NCI-H69 (cell line): ENCODE measurements around the gene BMAL1.

ENCODE experiments used
- DNase-seq: peaks from one replicate; lab custom pipeline; 2025; lab: John Stamatoyannopoulos, UW

BMAL1 gene

DNA sequence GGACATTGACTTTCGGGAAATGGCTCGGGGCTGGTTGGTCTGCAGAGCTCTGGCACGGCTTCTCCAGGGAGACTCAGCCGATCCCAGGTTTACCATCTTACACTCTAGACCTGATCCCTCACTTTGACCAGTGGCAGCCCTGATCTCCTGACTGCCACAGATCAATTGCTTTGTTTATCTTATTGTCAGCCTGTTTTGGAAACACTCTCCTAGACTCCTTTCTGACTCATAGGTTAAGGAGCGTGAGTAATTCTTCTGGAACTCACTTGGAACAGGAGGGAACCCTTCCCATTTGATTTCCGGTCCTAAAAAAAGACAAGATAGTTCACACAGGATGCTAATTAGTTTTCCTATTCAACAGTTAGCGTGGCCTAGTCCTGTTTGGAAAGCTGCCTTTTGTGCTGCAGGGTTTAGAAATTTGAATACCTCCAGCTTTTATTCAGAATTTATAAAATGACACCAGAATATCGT, 16.0 kb upstream of the BMAL1 start:
- peak; percentile 43 for DNase-seq

DNA sequence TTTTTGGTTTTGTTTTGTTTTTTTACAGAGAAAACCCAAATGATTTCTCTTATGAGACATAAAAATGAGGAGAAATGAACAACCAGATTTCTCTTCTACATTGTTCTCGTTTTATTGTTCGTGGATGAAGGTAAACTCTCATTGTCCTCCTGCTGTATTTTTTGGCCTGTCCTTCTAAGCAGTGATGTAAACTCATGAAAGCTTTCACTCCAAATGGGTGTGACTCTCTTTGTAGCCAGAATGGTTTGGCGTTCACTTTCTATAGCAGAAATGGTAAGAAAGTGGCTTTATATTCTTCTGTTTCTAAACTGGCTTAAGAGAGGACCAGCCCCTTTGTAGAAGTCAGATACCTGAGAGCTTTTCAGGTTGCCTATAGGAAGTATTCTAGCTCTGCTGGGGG, 15.5 kb upstream of the BMAL1 start:
- DNase-seq = no peak

DNA sequence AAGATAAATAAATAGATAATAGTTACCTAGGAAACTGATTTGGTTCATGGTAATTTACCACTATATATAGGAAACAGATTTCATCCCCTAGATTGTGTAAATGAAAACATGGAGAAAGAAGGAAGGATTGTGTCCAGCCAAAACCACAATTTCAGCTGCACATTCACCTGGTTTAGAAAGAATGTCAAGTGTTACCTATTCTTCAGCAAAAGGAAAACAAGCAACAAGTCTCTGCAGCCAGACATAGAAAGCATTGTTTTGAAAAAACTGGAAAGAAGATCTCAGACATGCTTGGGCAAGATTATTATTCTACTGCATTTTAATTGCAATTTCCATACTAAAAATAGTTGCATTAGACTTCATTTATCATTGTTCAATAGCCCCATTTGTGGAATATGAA, 8.8 kb upstream of the BMAL1 start:
- no peak for DNase-seq

DNA sequence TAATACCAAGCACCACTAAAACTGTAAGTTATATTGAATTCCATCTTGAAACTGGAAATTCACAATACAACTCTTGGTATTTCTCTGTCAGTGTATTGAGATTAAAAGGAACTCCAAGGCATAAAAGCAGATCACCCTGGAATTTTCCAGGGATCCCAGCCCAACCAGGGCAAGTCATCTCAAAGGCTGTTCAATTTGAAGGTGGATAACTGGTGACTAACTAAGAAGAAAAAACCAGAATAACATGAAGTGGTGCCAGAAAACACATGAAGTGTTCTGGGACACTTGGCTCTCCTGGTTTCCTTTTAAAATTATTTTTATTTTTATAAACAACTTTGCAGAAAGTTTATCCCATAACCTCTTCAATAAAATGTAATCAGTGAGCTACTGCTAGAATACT, 7.8 kb upstream of the BMAL1 start:
- no peak for DNase-seq

DNA sequence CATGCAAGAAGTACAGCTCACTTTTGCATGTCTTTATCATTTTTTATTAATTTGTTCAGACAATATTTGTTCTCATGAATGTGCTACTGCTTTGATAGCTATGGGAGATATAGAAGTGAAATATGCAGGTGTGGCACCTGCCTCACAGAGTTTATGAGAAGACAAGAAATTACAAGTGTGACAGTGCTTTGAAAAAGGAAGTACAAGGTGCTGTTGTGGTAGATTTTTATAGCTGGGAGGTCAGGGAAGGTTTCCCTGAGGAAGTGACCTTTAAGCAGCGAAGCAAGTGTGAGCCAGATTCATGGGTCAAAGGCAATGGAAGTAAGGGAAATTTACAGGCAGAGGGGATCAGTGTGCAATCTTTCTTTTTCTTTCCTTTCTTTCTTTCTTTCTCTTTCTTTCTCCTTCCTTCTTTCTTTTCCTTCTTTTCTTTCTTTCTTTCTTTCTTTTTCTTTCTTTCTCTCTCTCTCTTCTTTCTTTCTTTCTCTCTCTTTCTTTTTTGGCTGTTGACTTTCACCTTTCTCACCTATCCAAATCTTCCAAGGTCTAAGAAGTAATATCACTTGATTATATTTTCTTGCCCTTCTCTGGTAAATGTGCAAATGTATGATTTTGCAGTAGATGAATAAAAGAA, 6.4 kb upstream of the BMAL1 start:
- no peak for DNase-seq

DNA sequence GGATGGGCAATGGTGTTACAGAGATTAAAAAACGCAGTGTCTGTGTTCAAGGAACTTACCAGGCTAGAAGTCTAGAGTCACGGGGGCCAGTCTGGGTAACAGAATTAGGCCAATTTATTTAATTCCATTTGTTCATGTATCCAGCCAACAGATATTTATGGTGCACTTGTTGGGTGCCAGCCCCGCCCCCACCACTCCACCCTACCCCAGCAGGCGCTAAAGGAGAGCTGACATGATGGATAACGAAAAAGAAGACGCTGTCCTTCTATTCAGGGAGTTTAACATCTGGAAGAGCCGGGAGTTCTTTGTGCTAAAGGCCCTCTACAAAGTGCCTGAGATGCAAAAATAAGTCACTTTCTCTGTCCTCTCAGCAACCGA, 1.1 kb upstream of the BMAL1 start:
- peak; percentile 64 for DNase-seq

DNA sequence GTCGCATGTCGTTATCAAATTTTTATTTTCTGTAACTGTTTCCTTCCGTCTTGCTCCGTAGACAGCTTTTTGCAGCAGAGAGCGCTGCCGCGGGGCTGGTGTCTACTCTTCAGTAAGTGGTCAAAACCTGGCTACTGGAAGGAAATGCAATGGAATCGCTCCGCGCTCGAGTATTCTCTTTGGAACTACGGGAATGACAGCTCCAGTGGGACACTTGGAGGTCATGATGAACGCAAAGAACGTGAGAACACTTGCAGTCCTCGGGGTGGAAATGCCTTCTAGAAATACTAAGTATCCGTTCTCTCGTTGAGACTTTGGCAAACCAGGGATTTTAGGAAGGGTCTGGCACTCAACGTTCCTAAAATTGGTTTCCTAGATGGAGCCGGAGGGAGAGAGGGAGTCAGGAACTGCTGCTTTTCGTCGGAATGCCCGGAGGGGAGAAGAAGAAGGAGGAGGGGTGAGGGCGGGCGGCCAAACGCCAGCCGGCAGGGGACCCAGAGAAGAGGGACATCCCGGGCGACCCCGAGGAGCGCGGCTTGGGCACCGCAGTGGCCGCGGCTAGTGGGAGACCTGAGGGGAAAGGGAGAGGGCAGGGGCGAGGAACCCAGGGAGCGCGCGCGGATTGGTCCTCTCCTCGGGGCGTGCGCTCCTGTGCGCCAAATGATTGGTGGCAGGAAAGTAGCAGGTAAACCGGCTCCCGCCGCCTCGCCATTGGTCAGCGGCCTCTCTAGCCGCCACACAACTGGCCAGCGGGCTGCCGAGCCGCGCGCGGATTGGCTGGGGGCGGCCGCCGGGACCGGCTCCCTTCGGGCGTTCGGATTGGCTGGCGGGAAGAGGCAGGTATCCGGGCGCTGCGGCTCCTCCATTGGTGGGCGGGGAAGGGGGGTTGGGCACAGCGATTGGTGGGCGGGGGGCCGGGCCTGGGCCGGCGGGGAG, 490 bp upstream of the BMAL1 start:
- DNase-seq = peak; percentile 99

DNA sequence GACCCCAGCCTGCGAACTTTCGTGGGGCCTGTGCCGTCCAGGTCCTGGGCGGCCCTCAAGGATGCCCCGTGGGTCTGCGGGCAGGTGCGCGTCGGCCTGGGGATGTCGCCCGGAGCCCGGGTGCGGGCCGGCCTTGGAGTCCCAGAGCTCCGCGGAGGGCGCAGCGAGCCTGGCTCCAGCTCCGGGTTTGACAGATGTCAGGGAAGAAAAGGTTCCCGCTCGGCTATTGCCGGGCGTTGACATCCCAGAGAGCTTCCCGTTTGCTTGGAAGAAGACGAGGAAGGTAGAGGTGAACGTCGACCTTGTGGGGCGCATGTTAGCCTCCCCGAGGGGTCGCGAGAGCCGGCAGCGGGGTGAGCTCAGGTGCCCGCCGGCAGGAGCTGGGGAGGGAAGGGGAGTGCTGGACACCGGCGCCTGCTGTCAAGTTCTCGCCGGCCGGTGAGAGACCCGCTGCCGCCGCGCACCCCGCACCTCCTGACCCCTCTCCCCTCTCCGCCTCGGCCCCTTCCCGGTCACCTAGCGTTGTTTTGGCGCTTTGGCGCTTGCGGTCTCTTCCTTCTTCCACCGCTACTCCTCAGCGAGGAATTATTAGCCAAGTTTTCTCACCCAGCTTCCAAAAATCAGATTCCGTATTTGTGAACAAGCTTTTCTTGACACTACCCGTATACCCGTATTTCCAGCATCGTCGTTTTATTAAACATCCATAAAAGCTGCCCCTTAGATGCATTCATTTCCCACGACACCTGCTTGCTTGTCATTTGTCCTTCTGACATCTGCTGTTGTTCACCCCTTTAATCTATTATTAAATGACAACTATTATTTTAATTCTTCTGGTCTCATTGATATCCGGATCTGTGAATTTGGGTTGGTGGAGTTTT, 1.3 kb downstream of the BMAL1 start:
- peak; percentile 70 for DNase-seq

DNA sequence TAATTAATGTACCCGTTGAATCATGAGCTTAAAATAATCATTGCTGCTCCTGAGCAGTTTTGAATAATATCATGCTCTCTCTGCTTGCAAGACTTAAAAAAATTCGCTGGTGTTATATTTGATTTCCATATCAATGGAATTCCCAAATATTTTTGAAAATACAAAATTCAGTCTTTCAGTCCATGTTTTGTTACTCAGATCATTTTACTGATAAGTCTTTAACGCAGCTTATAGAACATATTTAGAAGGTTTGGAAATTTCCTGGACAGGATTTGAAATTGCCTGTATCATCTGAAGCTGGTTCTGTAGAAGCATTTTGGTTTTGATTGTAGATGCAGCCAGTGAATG, 1.9 kb downstream of the BMAL1 start:
- no peak for DNase-seq

DNA sequence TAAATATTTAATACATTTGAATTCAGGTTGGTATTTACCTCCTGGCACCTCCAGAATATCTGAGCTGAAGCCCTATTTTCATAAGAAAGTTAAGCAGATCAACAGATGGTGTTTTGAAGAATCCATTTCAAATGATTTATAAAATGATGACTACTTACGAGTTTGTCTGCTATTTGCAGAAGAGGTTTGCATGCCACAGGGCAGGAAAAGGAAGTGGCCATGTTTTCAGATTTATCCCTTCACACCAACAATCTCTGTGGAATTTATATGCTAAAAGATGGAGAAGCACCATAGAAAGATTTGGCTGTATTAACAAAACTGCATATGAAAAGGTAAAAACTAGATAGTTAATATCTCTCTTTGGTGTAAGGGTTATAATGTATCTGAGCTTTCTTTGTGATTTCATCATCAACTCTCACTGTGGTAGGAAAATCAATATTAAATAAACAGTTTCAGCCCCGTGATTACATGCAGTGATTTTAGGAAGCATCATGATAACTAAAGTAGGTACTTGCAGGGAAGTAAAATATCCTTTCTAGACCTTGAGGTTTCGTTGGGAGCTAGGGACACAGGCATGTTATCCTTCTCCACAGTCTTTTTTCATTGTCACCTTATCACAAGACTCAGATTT, 2.6 kb downstream of the BMAL1 start:
- DNase-seq = no peak

DNA sequence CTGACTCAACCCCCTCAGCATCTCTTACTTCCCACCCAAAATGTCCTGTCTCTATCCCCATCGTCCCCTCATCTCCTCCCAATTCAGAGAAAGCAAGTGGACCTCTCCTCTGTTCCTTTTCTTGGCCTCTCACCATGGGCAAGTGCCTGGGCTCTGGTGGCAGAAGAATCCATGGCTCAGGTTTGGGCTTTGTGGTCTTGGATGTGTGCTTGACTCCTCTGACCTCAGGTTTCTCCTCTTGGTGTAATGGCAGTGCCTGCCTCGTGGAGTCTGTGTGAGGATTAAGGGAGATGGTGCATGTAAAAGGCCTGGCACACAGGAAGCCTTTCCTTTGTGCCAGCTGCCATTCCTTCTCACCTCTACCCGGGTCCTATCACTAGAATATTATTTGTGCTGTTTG, 3.2 kb downstream of the BMAL1 start:
- DNase-seq = peak; percentile 11

DNA sequence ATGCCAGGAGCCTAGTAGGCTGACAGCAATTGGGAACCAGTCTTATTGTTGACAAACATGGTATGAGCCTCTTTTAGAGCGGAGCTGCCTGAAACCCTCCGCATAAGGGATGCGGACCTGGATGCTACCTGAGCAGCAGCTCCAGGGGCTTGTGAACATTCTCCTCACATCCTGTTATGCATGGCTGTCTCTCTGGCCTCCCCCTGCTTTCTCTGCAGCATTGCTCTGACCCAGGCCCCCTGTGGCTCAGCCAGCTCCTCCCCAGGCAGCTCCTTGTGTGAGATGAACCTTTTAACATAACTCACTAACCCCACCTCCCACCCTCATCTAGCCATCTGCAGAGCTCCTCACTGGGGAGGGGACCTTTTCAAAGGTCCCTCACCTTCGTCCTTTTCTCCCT, 6.0 kb downstream of the BMAL1 start:
- peak; percentile 80 for DNase-seq

DNA sequence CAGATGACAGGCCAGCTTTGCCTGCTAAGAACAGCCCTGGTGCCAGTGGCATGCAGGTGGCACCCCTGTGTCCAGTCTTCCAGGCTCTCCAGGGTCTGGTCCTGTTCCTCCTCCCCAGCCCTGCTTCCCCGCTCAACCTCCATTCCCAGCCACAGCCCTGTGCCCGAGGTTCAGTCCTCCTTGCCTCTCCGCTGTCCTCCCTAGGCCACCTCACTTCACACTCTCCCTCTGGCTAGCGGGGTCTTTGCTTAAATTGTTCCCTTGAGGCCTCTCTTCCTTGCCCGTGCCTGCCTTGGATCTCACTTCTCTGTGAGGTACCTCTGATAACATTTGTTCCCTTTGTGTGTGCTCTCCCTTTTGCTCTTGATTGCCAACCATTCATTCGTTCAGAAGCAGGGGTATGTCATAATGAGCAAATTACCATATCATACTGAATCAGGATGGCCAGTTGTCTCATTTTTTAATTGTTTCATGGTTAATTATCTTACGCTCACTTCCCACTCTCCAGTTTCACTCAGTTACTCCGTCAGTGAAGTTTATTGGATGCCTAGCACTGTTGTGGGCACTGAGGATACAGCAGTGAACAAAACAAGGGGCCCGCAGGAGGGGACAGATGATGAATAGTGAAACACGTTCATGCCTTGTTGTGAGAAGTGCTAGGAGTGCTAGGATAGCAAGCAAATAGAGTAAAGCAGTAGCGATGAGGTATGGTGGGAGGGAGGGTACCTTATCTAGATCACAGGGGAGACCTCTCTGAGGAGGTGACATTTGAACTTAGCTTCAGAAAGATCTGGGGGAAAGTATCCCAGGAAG, 7.4 kb downstream of the BMAL1 start:
- DNase-seq = no peak

DNA sequence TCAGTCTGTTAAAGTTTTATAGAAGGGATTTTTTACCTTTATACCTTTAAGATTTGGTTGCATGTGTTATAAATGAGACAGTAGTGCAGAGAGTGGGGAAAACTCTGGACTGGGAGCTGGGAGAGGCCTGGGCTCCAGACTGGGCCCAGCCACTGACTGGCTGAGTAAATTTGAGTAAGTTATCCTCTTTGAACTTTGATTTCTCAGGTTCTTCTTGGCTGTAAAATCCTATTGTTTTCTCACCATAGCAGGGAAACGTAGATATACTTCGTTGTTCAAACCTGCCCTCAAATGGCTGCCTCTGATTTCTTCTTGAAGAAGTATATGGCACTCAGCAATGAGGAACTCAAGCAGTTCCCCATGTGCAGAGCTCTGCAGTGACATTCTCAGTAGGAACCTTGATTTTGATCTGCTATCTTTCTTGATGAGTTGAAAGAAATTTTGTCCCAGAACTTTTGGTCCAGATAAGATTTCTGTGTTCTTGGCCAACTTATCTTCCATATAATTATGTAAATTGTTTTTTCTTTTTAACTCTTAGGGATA, 8.8 kb downstream of the BMAL1 start:
- no peak for DNase-seq

DNA sequence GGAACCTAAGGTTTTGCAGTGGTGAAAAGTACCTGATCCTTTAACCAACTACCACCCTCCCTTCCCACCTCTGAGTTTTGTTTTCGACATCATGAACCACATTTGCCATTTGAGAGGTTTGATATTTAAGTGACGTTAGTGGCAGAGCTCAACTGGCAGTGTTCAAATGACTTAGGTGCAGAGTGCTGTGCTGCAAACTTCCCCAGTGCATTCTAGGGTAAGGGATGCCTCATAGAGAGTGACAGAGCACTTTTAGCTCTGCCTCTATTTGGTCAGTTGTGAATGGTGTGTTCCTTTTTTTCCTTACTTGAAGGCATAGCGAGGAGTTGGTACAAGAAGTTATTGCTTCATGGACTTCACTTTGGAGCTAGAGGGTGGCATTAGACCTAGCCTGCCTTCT, 9.4 kb downstream of the BMAL1 start:
- DNase-seq = no peak

DNA sequence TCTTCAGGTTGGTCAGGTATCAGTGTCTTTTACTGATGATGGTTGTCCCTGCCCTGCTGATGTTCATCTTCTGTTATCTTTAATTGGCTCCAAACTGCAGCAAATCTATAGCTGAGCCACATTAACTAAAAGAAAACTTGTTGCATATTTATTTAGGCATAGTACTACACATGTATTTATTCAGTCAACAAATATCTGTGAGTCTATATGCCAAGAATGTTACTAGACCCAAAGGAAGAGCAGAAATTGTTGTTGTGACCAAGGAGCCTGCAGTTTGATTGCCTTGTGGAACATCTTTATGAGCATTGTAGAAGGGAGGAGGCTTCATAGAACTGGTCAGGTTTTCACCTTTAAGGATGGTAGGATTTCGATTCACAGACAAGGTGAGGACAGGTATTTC, 10.1 kb downstream of the BMAL1 start:
- DNase-seq = no peak

DNA sequence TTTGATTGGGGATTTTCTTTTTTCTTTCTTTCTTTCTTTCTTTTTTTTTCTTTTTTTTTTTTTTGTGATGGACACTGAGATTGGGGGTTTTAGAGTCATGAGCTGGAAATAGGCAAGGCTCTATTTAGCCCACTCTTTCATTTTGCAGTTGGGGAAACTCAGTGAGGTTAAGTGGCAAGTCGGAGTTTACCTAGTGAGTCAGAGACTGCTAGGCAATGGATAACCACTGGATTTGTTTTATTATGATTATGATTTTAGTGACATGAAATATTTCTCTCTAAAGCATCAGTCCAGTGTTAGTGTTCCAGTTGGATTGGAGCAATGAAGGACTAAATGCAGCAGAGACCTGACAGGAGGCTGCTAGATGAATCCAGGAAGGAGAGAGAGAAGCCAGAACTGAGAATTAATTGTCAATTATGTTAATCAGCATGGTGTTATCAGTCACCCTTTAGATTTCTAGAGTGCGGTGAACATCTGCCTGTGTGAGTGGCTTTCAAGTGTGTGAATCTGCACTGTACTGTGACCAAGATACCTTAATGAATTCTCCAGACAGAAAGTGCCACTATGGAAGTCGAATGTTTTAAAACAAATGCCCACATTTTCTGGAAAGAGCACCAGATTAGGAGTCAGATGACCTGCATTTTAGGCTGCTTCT, 10.9 kb downstream of the BMAL1 start:
- peak; percentile 23 for DNase-seq

DNA sequence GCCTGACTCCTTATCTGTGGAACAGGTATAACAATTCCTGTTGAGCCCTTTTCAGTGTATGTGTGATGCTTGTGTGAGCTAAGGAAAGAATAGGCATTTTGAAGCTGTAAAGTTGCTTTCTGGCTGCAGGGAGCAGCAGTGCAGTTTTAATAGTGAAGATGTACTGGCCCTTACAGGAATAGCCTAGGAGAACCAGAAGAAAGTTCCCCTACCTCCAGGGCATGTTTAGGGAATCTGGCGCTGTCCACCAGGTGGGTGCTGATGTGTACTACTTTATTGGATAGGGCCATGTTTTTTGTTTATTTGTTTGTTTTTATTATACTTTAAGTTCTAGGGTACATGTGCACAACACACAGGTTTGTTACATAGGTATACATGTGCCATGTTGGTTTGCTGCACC, 11.5 kb downstream of the BMAL1 start:
- no peak for DNase-seq

DNA sequence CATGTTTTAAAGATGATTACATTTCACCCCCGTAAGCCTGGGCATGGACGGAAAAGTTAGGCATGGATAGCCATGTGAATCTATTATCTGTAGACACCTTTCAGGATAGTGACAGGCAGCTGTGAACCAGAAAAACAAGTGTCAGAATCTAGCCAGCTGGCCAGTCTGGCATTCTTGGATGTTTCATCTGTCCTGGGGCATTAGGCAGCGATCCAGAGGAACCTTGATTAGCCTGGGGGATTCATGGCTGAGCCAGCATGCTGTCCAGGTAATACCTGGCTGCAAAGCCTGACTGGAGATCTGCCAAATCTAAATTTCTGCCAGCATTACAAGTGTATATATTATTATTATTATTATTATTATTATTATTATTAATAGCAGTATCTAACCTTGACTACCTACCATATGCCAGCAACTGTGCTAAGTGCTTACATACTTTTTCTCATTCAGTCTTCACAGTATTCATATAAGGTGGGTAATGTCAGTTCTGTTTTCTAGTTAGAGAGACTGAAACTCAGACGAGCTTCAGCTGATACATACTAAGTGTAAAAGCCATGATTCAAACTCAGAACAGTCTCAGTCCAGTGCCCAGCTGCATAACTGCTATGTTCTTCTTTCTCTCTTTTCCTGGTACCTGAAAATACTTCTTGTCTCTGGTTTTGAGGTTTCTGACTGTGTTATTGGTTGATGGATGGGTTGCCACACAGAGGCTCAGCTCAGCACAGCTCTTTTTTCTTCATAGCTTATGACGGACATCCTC, 12.8 kb downstream of the BMAL1 start:
- peak; percentile 78 for DNase-seq

DNA sequence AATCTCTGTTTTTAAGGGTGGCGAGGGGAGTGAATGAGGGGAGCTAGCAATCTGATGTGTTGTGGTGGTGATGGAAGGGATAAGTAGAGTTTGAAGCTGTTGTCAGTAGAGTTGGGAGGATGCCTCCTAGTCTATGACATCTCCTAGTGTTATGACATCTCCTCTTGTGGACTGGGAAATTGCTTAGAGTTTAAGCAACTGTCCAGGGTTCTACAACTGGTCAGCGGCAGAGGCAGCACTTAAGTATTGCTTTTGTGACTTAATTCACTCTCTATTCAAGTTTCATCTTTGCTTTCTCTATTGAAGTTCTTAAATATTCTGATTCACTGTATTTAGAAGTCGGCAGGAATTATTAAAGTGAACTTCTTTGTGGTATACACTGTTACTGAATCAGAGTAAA, 13.8 kb downstream of the BMAL1 start:
- DNase-seq = no peak
